K562 (cell line): ENCODE data around the gene PRRT1. TPM values are rescaled to one million over a fixed set of nuclear protein-coding genes. Genes with fewer than 3 reads are reported as not detected.

Source experiments
- ATAC-seq: fragments of 200-7000 bp; cut with Tn5 transposase; 3 replicates; pipeline ENCODE4 v1.9.1; 2020; ENCODE audit warnings: moderate library complexity
- BruUV-seq: library from RNA; stranded (reverse); fragments of 400-500 nt; replicated peaks from 2 replicates; lab custom pipeline; 2021; lab: Mats Ljungman, UMichigan
- CTCF ChIA-PET: fragments of 300-600 bp; formaldehyde crosslinking; extraction: SDS; loops from one replicate; lab custom pipeline; 2021; ENCODE audit warnings: low intra/inter-chr PET ratio; lab: Yijun Ruan, JAX
- POLR2A ChIA-PET: fragments of 300-600, 350-650 bp; sonication (Branson Sonifier 250); formaldehyde crosslinking; extraction: SDS; loops from one replicate; lab custom pipeline; 2021; ENCODE audit warnings: antibody characterized with exemption, inconsistent platforms; lab: Yijun Ruan, JAX
- DNase-seq, 4 experiments: peaks; one replicate each; pipeline versions ENCODE4 v3.0.0 to v3.0.0-alpha.2; 2011 to 2018; ENCODE audit warnings: low spot score in 3 of 4, mixed read lengths in 3 of 4; ENCODE audit errors: extremely low read depth in 1 of 4
- FAIRE-seq: peaks from 2 replicates; lab custom pipeline; 2011; peaks lifted over from hg19 to GRCh38; lab: Jason Lieb, UNC
- H2AFZ ChIP-seq: 2 replicates; pipeline ENCODE4 v1.6.0; 2011; ENCODE audit warnings: low read depth, low read length, control low read depth, inconsistent platforms
- H3K27ac ChIP-seq: fragments of 200-600 bp; 3 replicates; pipeline ENCODE4 v1.8.0; 2011; ENCODE audit warnings: low read depth, mild to moderate bottlenecking, control low read depth, inconsistent platforms, low read length, moderate library complexity, mixed read lengths; ENCODE audit errors: extremely low read depth
- H3K27me3 ChIP-seq, 2 experiments: fragments of 300-600 bp in 1 of 2; 2 replicates in 1 of 2; 3 replicates in 1 of 2; pipeline versions ENCODE4 v1.6.0 to v1.8.0; 2011; ENCODE audit warnings: inconsistent platforms in 2 of 2, low read length in 2 of 2, mild to moderate bottlenecking in 1 of 2, mixed read lengths in 1 of 2, moderate library complexity in 1 of 2; ENCODE audit not compliant: control insufficient read depth in 2 of 2, insufficient read depth in 2 of 2
- H3K36me3 ChIP-seq: fragments of 300-600 bp; 3 replicates; pipeline ENCODE4 v1.8.0; 2011; ENCODE audit warnings: mild to moderate bottlenecking, low read length, inconsistent platforms; ENCODE audit not compliant: control insufficient read depth, insufficient read depth
- H3K4me1 ChIP-seq, 2 experiments: fragments of 200-600 bp in 1 of 2; replicated peaks in 1 of 2; 2 replicates in 1 of 2; 3 replicates in 1 of 2; pipeline versions ENCODE4 v1.5.1 to v1.8.0; 2011; ENCODE audit warnings: inconsistent platforms in 2 of 2, low read length in 2 of 2, mild to moderate bottlenecking in 1 of 2, mixed read lengths in 1 of 2, moderate library complexity in 1 of 2; ENCODE audit not compliant: control insufficient read depth in 2 of 2, insufficient read depth in 2 of 2
- H3K4me2 ChIP-seq: 2 replicates; pipeline ENCODE4 v1.6.1; 2011; ENCODE audit warnings: low read length, control low read depth, inconsistent platforms, mixed read lengths; ENCODE audit not compliant: insufficient read depth
- H3K4me3 ChIP-seq: fragments of 200-600 bp; sonication (generic), shearing (Covaris generic); 2 replicates; pipeline ENCODE4 v1.5.1; 2016; ENCODE audit warnings: control low read depth, inconsistent platforms
- H3K79me2 ChIP-seq: fragments of 200-600 bp; 3 replicates; pipeline ENCODE4 v1.8.0; 2011; ENCODE audit warnings: low read length, inconsistent platforms; ENCODE audit not compliant: control insufficient read depth, insufficient read depth
- H3K9ac ChIP-seq, 2 experiments: 2 replicates each; pipeline versions ENCODE4 v1.6.0 to v1.6.1; 2011; ENCODE audit warnings: low read depth in 2 of 2, low read length in 2 of 2, control low read depth in 1 of 2, inconsistent platforms in 1 of 2, mild to moderate bottlenecking in 1 of 2, mixed read lengths in 1 of 2; ENCODE audit not compliant: insufficient read depth in 1 of 2
- H3K9me1 ChIP-seq: one replicate; pipeline ENCODE4 v1.6.0; 2011; ENCODE audit warnings: inconsistent platforms, mild to moderate bottlenecking, low read length, moderate library complexity; ENCODE audit not compliant: control insufficient read depth, insufficient read depth
- H3K9me3 ChIP-seq: replicated peaks from 2 replicates; pipeline ENCODE4 v1.5.1; 2011; ENCODE audit warnings: low read depth, low read length, inconsistent platforms; ENCODE audit not compliant: control insufficient read depth, insufficient read depth
- H4K20me1 ChIP-seq: replicated peaks from 2 replicates; pipeline ENCODE4 v1.6.1; 2011; ENCODE audit warnings: low read length, inconsistent platforms, mixed read lengths; ENCODE audit not compliant: control insufficient read depth, insufficient read depth
- ASH1L ChIP-seq: fragments of 450-650 bp; IDR thresholded peaks from 2 replicates; pipeline ENCODE4 v1.6.1; 2018; ENCODE audit warnings: borderline replicate concordance, mild to moderate bottlenecking, low read depth; ENCODE audit not compliant: partially characterized antibody
- BCOR ChIP-seq: fragments of 450-650 bp; IDR thresholded peaks from 2 replicates; pipeline ENCODE4 v1.6.1; 2016
- CEBPG ChIP-seq, 3 experiments: fragments of 200-800 bp in 1 of 3; sonication (Bioruptor generic) in 1 of 3; sonication (generic) in 1 of 3; formaldehyde crosslinking in 1 of 3; IDR thresholded peaks in 2 of 3; conservative IDR thresholded peaks in 1 of 3; 2 replicates each; pipeline versions ENCODE4 v1.6.1 to v1.8.0; 2016 to 2022; ENCODE audit warnings: missing compliant biosample characterization in 2 of 3, missing genetic modification characterization in 2 of 3, mild to moderate bottlenecking in 1 of 3, missing genetic modification reagents in 1 of 3
- ETV6 ChIP-seq, 3 experiments: fragments of 150-350 bp in 1 of 3; sonication (generic) in 1 of 3; formaldehyde crosslinking in 1 of 3; IDR thresholded peaks; 2 replicates each; pipeline versions ENCODE4 v1.6.1 to v1.8.0; 2014 to 2022; ENCODE audit warnings: borderline replicate concordance in 2 of 3, low read depth in 2 of 3, antibody characterized with exemption in 1 of 3, low read length in 1 of 3, mild to moderate bottlenecking in 1 of 3, missing genetic modification reagents in 1 of 3
- FOXA1 ChIP-seq: fragments of 450-650 bp; IDR thresholded peaks from 2 replicates; pipeline ENCODE4 v1.6.1; 2016; ENCODE audit warnings: mild to moderate bottlenecking, borderline replicate concordance
- HNRNPL ChIP-seq: fragments of 200-400 bp; formaldehyde crosslinking; IDR thresholded peaks from 2 replicates; pipeline ENCODE4 v1.6.1; 2017; ENCODE audit warnings: low read depth, mild to moderate bottlenecking, low read length
- NBN ChIP-seq: fragments of 450-650 bp; IDR thresholded peaks from 2 replicates; pipeline ENCODE4 v1.6.1; 2016; ENCODE audit warnings: low read depth, mild to moderate bottlenecking
- NELFE ChIP-seq: IDR thresholded peaks from 2 replicates; pipeline ENCODE4 v1.6.1; 2011; ENCODE audit warnings: mild to moderate bottlenecking; ENCODE audit not compliant: insufficient read depth, insufficient read length
- NFIC ChIP-seq: fragments of 450-650 bp; IDR thresholded peaks from 2 replicates; pipeline ENCODE4 v1.6.1; 2017; ENCODE audit warnings: mild to moderate bottlenecking, inconsistent platforms
- PHF20 ChIP-seq: fragments of 450-650 bp; IDR thresholded peaks from 2 replicates; pipeline ENCODE4 v1.6.1; 2018; ENCODE audit not compliant: partially characterized antibody
- PYGO2 ChIP-seq: fragments of 450-650 bp; IDR thresholded peaks from 2 replicates; pipeline ENCODE4 v1.6.1; 2016; ENCODE audit warnings: mild to moderate bottlenecking, missing genetic modification characterization, moderate library complexity, missing compliant biosample characterization
- RAD21 ChIP-seq, 2 experiments: fragments of 250-450 bp in 1 of 2; fragments of 450-650 bp in 1 of 2; sonication (Bioruptor Pico) in 1 of 2; formaldehyde crosslinking in 1 of 2; IDR thresholded peaks in 1 of 2; conservative IDR thresholded peaks in 1 of 2; 2 replicates each; pipeline versions ENCODE4 v1.4.0 to v1.8.0; 2020 to 2022; ENCODE audit warnings: mild to moderate bottlenecking in 2 of 2, moderate library complexity in 1 of 2
- RB1 ChIP-seq: fragments of 450-650 bp; IDR thresholded peaks from 2 replicates; pipeline ENCODE4 v1.6.1; 2017; ENCODE audit warnings: low read depth, mild to moderate bottlenecking
- RFX7 ChIP-seq: fragments of 250-450 bp; sonication (Bioruptor Pico); IDR thresholded peaks from 2 replicates; pipeline ENCODE4 v1.5.1; 2021; ENCODE audit warnings: mild to moderate bottlenecking
- SMC3 ChIP-seq: conservative IDR thresholded peaks from 2 replicates; pipeline ENCODE4 v1.6.1; 2011; ENCODE audit warnings: low read depth, low read length, improper control_type of control experiment; ENCODE audit not compliant: insufficient read depth
- SRSF9 ChIP-seq: fragments of 200-400 bp; formaldehyde crosslinking; IDR thresholded peaks from 2 replicates; pipeline ENCODE4 v1.6.1; 2017; ENCODE audit warnings: low read depth, low read length, borderline replicate concordance
- TRIM28 ChIP-seq: fragments of 450-650 bp; IDR thresholded peaks from 2 replicates; pipeline ENCODE4 v1.6.1; 2017
- ZBTB8A ChIP-seq: fragments of 450-650 bp; IDR thresholded peaks from 2 replicates; pipeline ENCODE4 v1.6.1; 2018; ENCODE audit warnings: mild to moderate bottlenecking, moderate library complexity; ENCODE audit not compliant: partially characterized antibody
- WGBS: fragments of 100-300 bp; shearing (Covaris generic); methylation state at CpG from one replicate; pipeline ENCODE4 v1.1.6; 2016; ENCODE audit warnings: low coverage, mixed read lengths; ENCODE audit not compliant: insufficient coverage; ENCODE audit errors: missing lambda C conversion rate; 5-methylcytosine and 5-hydroxymethylcytosine counted together
- in situ Hi-C: fragments of 300-500 bp; cut with MboI; formaldehyde crosslinking; loops from 4 replicates; pipeline ENCODE4 v1.15.0; 2018; ENCODE audit warnings: inconsistent platforms, mixed read lengths
- intact Hi-C: fragments of 100-400 bp; cut with micrococcal nuclease; formaldehyde crosslinking; loops from 2 replicates; pipeline ENCODE4 v1.14.2; 2022
- polyA plus RNA-seq, 8 experiments: library from polyadenylated mRNA; depleted of rRNA in 4 of 8; stranded (reverse) in 5 of 8; unstranded in 3 of 8; fragments of >200 nt; fragmentation: Nextera tagmentation in 2 of 8; fragmentation: Illumina TruSeq in 1 of 8; extraction: Ambion mirVana in 2 of 8; extraction: Trizol in 1 of 8; gene quantifications; 2 replicates each; pipeline versions ENCODE4 v1.2.1 to v1.2.3, GENCODE V29; 2011 to 2014; ENCODE audit warnings: inconsistent platforms in 1 of 8, missing spikeins in 1 of 8
- total RNA-seq, 7 experiments: library from RNA; depleted of rRNA in 6 of 7; stranded (reverse); fragments of >200 nt in 6 of 7; fragmentation: Illumina TruSeq in 2 of 7; extraction: Trizol in 2 of 7; gene quantifications; 2 replicates each; pipeline versions ENCODE4 v1.2.1 to v1.2.3, GENCODE V29; 2011 to 2021; ENCODE audit warnings: low replicate concordance in 1 of 7

The PRRT1 gene
- total and polyA plus RNA-seq, 9 of the 15 experiments (the other 6 are each of a cell fraction or from before 2014, with no cell fraction given): 0.14 to 3.5 (median 0.41) TPM

DNA sequence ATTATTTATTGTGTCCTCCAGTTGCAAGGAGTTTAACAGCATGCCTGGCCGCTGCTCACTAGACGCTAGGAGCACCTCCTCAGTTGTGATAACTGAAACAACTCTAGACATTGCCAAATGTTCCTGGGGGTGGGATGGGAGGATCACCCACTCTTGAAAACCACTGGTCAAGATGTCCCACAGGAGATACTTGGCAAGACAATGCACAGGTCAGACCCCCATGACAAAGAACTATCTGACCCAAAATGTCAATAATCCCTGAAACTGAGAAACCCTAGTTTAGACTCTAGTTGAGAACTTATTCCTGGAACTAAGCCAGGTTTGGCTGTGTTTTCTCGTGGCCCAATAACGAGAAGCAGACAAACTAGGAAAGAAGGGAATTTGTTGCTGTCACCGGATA is 12.1 kb downstream of the PRRT1 start:
- intact Hi-C loops (no loop called here), in situ Hi-C loops (loop anchor here (5.0 kb wide), 1 partner anchor 1023 kb away; no protein-coding TSS in a partner anchor)
- no peaks in the 10 kb centered on the region for H3K27me3 ChIP-seq
- H4K20me1 ChIP-seq: no peaks in the 10 kb centered on the region
- H3K4me1 ChIP-seq: peaks cover 10 to 15% of the 10 kb centered on the region in 2 experiments; a peak in 4 of 5 replicates
- no peaks in the 10 kb centered on the region for H3K9me3 ChIP-seq
- POLR2A ChIA-PET: interaction anchor here (1.4 kb wide), 1 partner anchor 9 kb away, joined by 11 read pairs; no protein-coding TSS in a partner anchor
- TF ChIP-seq NFIC (peak; percentile 73), CEBPG (CRISPR knock-in tag; IDR thresholded peaks at IDR 0.05) (no peak), CEBPG (tag; conservative IDR thresholded peaks at IDR 0.05 in 1 of 2, IDR thresholded peaks at IDR 0.05 in 1 of 2) (no peak)
- no TSS peak for BruUV-seq
- no peak overlapping the region for H3K9ac ChIP-seq
- H3K27ac ChIP-seq: no peak overlapping the region
- no peak overlapping the region for H3K4me2 ChIP-seq
- CTCF ChIA-PET: interaction anchor here (0.6 kb wide), 1 partner anchor 303 kb away, joined by 3 read pairs; no protein-coding TSS in a partner anchor
- ATAC-seq (no peak), FAIRE-seq (no peak), DNase-seq (no peak)
- no peak overlapping the region for H2AFZ ChIP-seq
- H3K79me2 ChIP-seq: no peaks in the 10 kb centered on the region
- H3K36me3 ChIP-seq: no peaks in the 10 kb centered on the region
- no peaks in the 10 kb centered on the region for H3K9me1 ChIP-seq
- H3K4me3 ChIP-seq: no peak overlapping the region
- 67% methylated on average over 5 of the region's 5 CpGs for WGBS

DNA sequence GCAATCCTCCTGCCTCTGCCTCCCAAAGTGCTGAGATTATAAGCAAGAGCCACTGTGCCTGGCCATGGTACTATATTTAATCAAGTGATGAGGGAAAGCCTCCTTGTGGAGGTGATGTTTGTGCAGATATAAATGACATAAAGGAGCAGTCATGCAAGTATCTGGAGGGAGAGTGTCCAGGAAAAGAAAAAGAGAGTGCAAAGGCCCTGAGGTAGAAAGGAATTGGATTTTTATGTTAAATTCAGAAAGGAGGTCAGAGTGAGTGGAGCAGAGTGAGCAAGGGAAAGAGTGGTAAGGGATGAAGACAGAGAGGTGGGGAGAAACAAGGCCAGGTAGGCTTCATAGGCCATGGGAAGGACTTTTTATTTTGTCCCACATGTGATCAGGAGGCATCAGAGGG is 14.3 kb downstream of the PRRT1 start:
- POLR2A ChIA-PET: interaction anchor here (1.8 kb wide), 1 partner anchor 9 kb away, joined by 7 read pairs; the partner anchor contains the start of gene ATF6B
- no peaks in the 10 kb centered on the region for H3K36me3 ChIP-seq
- H3K4me1 ChIP-seq: peaks cover 16 to 24% of the 10 kb centered on the region in 2 experiments; a peak in 4 of 5 replicates
- no peak overlapping the region for H3K9ac ChIP-seq
- H3K4me2 ChIP-seq: no peak overlapping the region
- no peaks in the 10 kb centered on the region for H3K9me1 ChIP-seq
- H3K27ac ChIP-seq: no peak overlapping the region
- no peak overlapping the region for H2AFZ ChIP-seq
- CTCF ChIA-PET: no interaction called here
- no peaks in the 10 kb centered on the region for H3K9me3 ChIP-seq
- H3K4me3 ChIP-seq: no peak overlapping the region
- ATAC-seq: no peak
- H3K27me3 ChIP-seq: no peaks in the 10 kb centered on the region
- no peaks in the 10 kb centered on the region for H4K20me1 ChIP-seq
- no peak for DNase-seq
- no TSS peak for BruUV-seq
- FAIRE-seq: no peak
- in situ Hi-C loops: loop anchor here (5.0 kb wide), 1 partner anchor 1025 kb away; no protein-coding TSS in a partner anchor
- no peaks in the 10 kb centered on the region for H3K79me2 ChIP-seq
- intact Hi-C loops: no loop called here
- TF ChIP-seq FOXA1 (no peak), ASH1L (no peak), NBN (no peak), RAD21 (CRISPR knock-in tag; conservative IDR thresholded peaks at IDR 0.05 in 1 of 2, IDR thresholded peaks at IDR 0.05 in 1 of 2) (no peak), RB1 (no peak), PHF20 (no peak), ETV6 (IDR thresholded peaks at IDR 0.05; ENCODE audit: borderline replicate concordance in 1 of 2, low read depth in 2 of 2, low read length in 1 of 2) (no peak), ETV6 (CRISPR knock-in tag; IDR thresholded peaks at IDR 0.05; ENCODE audit: borderline replicate concordance) (no peak), SRSF9 (no peak), NELFE (no peak), TRIM28 (no peak), BCOR (peak; percentile 80), PYGO2 (no peak), SMC3 (no peak), RFX7 (CRISPR knock-in tag) (no peak), ZBTB8A (no peak), HNRNPL (no peak)
